SU-DHL-6 (cell line): Measurements from ENCODE around the gene TSKU.

Source experiments
- CTCF ChIP-seq: fragments of 200-600 bp; sonication (generic); IDR thresholded peaks from one replicate; pipeline ENCODE4 v1.5.1; 2017; ENCODE audit warnings: antibody characterized with exemption, mild to moderate bottlenecking, low read length, moderate library complexity; ENCODE audit not compliant: insufficient read depth, poor library complexity, severe bottlenecking
- EZH2phosphoT487 ChIP-seq: fragments of 200-600 bp; sonication (generic), shearing (Covaris generic); conservative IDR thresholded peaks from 2 replicates; pipeline ENCODE4 v1.6.1; 2018; ENCODE audit warnings: mild to moderate bottlenecking, antibody characterized with exemption, low read length, moderate library complexity, mixed read lengths

- TF ChIP-seq CTCF: no peak
- TF ChIP-seq EZH2phosphoT487: no peak
Measured at GRCh38 chr11:76801225-76801624, 18.1 kb downstream of the TSKU start.
